ENCODE results near the gene MAGI2.

- TF ChIP-seq, protein P1, sequence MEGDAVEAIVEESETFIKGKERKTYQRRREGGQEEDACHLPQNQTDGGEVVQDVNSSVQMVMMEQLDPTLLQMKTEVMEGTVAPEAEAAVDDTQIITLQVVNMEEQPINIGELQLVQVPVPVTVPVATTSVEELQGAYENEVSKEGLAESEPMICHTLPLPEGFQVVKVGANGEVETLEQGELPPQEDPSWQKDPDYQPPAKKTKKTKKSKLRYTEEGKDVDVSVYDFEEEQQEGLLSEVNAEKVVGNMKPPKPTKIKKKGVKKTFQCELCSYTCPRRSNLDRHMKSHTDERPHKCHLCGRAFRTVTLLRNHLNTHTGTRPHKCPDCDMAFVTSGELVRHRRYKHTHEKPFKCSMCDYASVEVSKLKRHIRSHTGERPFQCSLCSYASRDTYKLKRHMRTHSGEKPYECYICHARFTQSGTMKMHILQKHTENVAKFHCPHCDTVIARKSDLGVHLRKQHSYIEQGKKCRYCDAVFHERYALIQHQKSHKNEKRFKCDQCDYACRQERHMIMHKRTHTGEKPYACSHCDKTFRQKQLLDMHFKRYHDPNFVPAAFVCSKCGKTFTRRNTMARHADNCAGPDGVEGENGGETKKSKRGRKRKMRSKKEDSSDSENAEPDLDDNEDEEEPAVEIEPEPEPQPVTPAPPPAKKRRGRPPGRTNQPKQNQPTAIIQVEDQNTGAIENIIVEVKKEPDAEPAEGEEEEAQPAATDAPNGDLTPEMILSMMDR (IDR thresholded peaks at IDR 0.05) = no peak
- TF ChIP-seq POLR2A (IDR thresholded peaks at IDR 0.05) = no peak
Measured at GRCh38 chr7:79352323-79352722, 101.1 kb downstream of the MAGI2 start.

Measured in esophagus squamous epithelium (tissue), 4 donors.